ENCODE results near the gene TMA16. TPM values are rescaled to one million over a fixed set of nuclear protein-coding genes. Genes with fewer than 3 reads are reported as not detected.

TMA16 gene
- total and polyA plus RNA-seq, 2 of the 13 experiments (the other 11 are each of a cell fraction or from before 2014, with no cell fraction given), result 8.1 to 52.5 TPM

- no peak for TF ChIP-seq ZNF841 (CRISPR knock-in tag; IDR thresholded peaks at IDR 0.05; ENCODE audit: borderline replicate concordance)
- TF ChIP-seq ZNF484 (CRISPR knock-in tag; IDR thresholded peaks at IDR 0.05; ENCODE audit: borderline replicate concordance, low read depth), result no peak
- TF ChIP-seq DPF2 (CRISPR knock-in tag; IDR thresholded peaks at IDR 0.05; ENCODE audit: borderline replicate concordance, low read depth), result no peak
- peak; percentile 90 for TF ChIP-seq RBM39 (IDR thresholded peaks at IDR 0.05; ENCODE audit: low read depth, low read length, poor library complexity, severe bottlenecking)
- peak; percentile 78; the same call in 1 of the 2 replicates for TF ChIP-seq SNAI1 (CRISPR knock-in tag; IDR thresholded peaks at IDR 0.05; ENCODE audit: borderline replicate concordance)
- TF ChIP-seq ELF1 (CRISPR knock-in tag; IDR thresholded peaks at IDR 0.05), result peak; percentile 82
- no peak for TF ChIP-seq MTA3 (CRISPR knock-in tag; IDR thresholded peaks at IDR 0.05)
- TF ChIP-seq MAF1 (CRISPR knock-in tag; IDR thresholded peaks at IDR 0.05; ENCODE audit: borderline replicate concordance), result peak; percentile 29; the same call in 1 of the 2 replicates
- no peak for TF ChIP-seq HMGA1 (CRISPR knock-in tag; conservative IDR thresholded peaks at IDR 0.05)
- peak; percentile 76 for TF ChIP-seq YY1 (IDR thresholded peaks at IDR 0.05; ENCODE audit: insufficient read depth, insufficient replicate concordance, low read depth, low read length)
- TF ChIP-seq, protein P1, sequence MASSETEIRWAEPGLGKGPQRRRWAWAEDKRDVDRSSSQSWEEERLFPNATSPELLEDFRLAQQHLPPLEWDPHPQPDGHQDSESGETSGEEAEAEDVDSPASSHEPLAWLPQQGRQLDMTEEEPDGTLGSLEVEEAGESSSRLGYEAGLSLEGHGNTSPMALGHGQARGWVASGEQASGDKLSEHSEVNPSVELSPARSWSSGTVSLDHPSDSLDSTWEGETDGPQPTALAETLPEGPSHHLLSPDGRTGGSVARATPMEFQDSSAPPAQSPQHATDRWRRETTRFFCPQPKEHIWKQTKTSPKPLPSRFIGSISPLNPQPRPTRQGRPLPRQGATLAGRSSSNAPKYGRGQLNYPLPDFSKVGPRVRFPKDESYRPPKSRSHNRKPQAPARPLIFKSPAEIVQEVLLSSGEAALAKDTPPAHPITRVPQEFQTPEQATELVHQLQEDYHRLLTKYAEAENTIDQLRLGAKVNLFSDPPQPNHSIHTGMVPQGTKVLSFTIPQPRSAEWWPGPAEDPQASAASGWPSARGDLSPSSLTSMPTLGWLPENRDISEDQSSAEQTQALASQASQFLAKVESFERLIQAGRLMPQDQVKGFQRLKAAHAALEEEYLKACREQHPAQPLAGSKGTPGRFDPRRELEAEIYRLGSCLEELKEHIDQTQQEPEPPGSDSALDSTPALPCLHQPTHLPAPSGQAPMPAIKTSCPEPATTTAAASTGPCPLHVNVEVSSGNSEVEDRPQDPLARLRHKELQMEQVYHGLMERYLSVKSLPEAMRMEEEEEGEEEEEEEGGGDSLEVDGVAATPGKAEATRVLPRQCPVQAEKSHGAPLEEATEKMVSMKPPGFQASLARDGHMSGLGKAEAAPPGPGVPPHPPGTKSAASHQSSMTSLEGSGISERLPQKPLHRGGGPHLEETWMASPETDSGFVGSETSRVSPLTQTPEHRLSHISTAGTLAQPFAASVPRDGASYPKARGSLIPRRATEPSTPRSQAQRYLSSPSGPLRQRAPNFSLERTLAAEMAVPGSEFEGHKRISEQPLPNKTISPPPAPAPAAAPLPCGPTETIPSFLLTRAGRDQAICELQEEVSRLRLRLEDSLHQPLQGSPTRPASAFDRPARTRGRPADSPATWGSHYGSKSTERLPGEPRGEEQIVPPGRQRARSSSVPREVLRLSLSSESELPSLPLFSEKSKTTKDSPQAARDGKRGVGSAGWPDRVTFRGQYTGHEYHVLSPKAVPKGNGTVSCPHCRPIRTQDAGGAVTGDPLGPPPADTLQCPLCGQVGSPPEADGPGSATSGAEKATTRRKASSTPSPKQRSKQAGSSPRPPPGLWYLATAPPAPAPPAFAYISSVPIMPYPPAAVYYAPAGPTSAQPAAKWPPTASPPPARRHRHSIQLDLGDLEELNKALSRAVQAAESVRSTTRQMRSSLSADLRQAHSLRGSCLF (CRISPR knock-in tag; IDR thresholded peaks at IDR 0.05; ENCODE audit: borderline replicate concordance), result peak; percentile 46; the same call in 1 of the 2 replicates
- peak; percentile 63 for TF ChIP-seq MED13 (CRISPR knock-in tag; IDR thresholded peaks at IDR 0.05)
- TF ChIP-seq CCAR2 (optimal IDR thresholded peaks at IDR 0.05; ENCODE audit: low read depth, low read length), result no peak
- peak; percentile 78; the same call in 1 of the 2 replicates for TF ChIP-seq SAFB2 (CRISPR knock-in tag; IDR thresholded peaks at IDR 0.05; ENCODE audit: borderline replicate concordance, low read depth)
- TF ChIP-seq KDM1A (CRISPR knock-in tag; IDR thresholded peaks at IDR 0.05), result no peak
- TF ChIP-seq LCORL (IDR thresholded peaks at IDR 0.05), result no peak
- TF ChIP-seq LCORL (CRISPR knock-in tag; IDR thresholded peaks at IDR 0.05), result peak; percentile 85
- peak; percentile 82 for TF ChIP-seq ZNF12 (CRISPR knock-in tag; IDR thresholded peaks at IDR 0.05)
- TF ChIP-seq, protein P2, sequence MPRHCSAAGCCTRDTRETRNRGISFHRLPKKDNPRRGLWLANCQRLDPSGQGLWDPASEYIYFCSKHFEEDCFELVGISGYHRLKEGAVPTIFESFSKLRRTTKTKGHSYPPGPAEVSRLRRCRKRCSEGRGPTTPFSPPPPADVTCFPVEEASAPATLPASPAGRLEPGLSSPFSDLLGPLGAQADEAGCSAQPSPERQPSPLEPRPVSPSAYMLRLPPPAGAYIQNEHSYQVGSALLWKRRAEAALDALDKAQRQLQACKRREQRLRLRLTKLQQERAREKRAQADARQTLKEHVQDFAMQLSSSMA (CRISPR knock-in tag; IDR thresholded peaks at IDR 0.05), result peak; percentile 77; the same call in 1 of the 2 replicates
- 0 out of 2 replicates have a peak, but pooled peaks have one; percentile 35 for TF ChIP-seq ZBTB3 (CRISPR knock-in tag; IDR thresholded peaks at IDR 0.05; ENCODE audit: borderline replicate concordance, low read depth)
- peak; percentile 86 for TF ChIP-seq KLF6 (CRISPR knock-in tag; IDR thresholded peaks at IDR 0.05)
- TF ChIP-seq ZSCAN20 (CRISPR knock-in tag; IDR thresholded peaks at IDR 0.05; ENCODE audit: borderline replicate concordance), result no peak
- peak; percentile 95 for TF ChIP-seq TFDP1 (CRISPR knock-in tag; IDR thresholded peaks at IDR 0.05; ENCODE audit: borderline replicate concordance)
These were observed at the start of gene TMA16 (continued) for GRCh38 chr4:163494360-163495241.

Measured in HepG2 (cell line).